RCC 7860 (cell line): ENCODE data around the gene KLK11.

ENCODE experiments used
- DNase-seq: peaks from one replicate; pipeline ENCODE4 v3.0.0-alpha.2; 2015; ENCODE audit warnings: low spot score
- FAIRE-seq: peaks from 2 replicates; lab custom pipeline; 2012; peaks lifted over from hg19 to GRCh38; lab: Jason Lieb, UNC

KLK11 gene

DNA sequence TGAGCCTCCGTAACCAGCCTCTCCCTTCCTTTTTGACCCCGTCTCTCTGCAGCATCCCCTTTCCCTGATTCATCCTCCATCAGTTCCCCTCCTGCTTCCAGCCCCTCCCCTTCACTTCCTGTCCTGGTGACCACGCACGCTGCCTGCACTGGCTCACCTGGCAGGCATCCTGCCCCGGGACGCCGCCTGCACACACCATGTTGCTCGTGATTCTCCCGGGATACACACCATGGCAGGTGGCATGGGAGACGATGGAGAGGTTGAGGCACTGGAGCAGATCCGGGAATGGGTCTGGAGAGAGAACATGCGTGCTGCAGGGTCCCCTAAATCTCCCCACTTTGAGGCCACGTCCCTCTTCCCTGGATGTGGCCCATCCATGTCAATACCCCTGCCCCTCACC lies 4.2 kb upstream of the KLK11 start:
- no peak for DNase-seq
- no peak for FAIRE-seq

DNA sequence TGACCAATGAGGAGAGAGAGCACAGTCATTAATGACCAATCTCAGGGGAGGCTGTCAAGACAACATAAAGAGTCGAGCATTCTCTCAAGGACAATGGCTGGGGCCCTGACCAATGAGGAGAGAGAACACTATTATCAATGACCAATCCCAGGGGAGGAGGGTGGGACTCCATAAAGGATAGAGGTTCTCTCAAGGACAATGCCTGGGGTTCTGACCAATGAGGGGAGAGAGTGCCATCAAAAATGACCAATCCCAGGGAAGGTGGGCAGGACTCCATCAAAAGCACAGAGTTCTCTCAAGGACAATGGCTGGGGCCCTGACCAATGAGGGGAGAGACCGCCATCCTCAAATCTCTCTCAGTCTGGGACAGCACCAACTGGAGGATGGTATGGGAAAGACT lies 3.3 kb upstream of the KLK11 start:
- DNase-seq (no peak), FAIRE-seq (no peak)

DNA sequence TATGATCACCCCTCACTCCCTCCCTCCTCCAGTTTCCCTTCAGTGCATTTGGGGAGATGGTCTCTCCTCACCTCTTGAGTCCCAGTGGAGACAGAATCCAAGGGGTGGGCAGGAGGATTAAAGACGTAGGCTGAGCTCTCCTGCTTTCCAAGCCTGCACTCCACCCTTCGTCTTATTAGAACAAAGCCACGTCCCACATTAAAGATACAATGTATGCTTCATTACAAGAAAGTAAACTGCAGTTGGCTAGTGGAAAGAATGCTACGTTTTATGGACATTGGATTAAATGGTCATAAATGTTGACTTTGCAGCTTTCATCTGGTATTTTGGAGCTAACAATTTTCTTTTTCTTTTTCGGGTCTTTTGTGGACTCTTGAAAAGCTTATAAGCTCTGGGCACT lies 1.5 kb upstream of the KLK11 start:
- FAIRE-seq (no peak), DNase-seq (no peak)

DNA sequence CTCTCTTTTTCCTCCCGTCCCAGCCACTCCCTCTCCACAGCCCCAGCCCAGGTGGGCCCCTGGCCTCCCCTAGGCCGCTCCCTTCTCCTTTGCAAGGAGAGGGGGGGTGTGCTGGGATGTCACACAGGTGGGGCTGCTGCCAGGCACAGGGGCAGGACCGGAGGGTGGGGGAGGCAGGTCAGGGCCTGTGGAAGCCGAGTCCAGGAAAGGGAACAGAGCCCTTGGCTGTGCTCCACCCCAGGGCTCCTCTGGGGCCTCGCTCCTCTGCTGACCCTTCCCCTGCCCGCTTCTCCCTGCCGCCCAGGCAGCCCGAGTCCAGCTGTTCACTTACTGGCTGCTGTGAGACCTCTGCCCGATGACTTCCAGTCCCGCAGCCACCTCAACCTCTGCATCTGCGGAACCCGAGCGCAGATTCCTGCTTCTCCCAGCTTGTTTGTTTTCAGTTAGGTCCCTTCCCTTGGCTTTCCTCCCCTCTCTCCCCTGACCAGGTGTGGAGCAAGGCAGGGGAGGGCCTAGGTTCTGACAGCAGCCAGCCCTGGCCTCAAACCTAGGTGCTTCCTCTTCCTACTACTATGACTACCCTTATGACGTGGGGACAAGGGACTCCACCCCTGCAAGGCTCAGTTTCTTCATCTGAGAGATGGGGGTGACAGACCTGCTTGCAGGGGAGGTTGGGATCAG lies 850 bp upstream of the KLK11 start:
- DNase-seq: no peak
- no peak for FAIRE-seq

DNA sequence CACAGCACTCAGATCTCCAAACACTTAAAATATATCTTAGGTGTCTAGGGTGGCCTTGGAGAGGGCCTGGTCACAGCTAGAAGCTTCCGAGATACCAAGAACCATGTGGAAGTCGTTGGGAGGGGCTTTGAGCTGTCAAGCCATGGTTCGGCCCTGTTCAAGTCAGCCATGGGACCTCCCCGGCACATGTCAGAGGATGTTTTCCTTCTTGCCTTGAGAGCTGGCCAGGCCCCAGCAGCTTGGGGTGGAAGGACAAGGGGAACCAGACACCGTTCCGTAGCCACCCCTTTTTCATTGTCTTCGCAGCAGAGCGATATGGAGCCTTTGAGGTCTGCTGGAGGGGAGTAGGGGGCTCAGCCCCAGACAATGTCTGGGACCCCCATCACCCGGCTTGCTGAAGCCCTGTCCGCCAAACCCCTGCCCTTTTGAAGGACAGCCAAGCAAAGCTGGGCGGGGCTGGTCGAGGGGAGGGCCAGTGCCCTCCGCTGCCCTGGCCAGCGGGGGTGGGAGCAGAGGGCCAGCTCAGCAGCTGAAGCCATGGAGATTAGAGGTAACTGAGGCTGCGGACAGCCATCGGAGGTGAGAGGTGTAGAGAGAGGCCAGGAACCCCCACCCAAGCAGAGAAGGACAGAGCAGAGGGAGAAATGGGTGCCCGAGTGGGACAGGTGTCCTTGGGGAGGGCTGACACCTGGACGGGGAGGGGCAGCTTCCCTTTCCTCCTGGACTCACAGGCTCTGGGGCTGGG lies 435 bp downstream of the KLK11 start:
- FAIRE-seq: no peak

DNA sequence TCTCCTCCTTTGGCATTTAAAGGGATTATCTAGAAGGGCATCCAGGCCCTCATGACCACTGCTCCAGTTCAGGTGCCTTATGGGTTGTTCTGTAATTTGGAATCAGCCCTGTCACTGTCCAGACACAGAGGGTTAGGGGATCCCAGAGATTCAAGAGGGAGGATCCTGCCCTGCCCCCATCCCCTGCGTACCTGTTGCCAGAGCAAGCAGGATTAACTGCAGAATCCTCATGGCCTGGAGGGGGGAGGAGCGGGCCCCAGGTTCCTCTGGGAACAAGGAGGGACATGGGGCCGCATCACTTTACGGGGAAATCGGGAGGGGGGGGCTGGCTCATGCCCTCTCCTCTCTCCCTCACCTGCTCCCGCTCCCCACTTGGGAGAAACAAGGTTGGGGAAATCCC lies 1.0 kb downstream of the KLK11 start:
- FAIRE-seq: no peak
- DNase-seq: no peak

More for the DNA sequence above, 435 bp downstream of the KLK11 start:
- no peak for DNase-seq

DNA sequence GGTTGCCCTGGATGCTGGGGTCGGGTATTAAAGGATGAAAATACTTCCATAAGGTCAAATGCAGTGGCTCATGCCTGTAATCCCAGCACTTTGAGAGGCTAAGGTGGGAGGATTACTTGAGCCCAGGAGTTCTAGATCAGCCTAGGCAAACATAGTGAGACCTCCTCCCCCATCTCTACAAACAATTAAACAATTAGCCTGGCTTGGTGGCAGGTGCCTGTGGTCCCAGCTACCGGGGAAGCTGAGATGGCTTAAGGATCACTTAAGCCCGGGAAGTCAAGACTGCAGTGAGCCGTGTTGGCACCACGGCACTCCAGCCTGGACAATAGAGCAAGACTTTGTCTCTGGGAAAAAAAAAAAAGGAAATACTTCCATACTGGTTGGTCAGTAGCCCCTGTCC lies 1.5 kb downstream of the KLK11 start:
- DNase-seq: no peak
- FAIRE-seq: no peak

DNA sequence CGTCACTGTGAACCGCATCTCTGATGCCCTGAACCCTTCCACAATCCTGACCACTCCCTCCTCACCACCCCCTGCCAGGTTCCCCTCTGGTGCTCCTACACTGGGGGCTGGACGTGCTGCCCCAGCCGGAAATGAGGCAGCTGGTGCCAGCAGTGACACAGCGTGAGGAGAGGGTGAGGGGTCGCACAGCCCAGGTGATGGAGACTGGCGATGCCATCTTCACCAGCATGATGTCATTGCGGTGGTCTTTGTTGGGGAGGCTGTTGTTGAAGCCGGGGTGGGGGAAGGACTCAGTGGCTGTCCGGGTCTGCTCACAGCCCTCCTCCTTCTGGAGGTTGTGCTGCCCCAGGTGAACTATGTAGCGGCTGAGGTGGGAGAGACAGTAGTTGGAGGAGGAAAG lies 2.5 kb downstream of the KLK11 start:
- no peak for DNase-seq
- no peak for FAIRE-seq

DNA sequence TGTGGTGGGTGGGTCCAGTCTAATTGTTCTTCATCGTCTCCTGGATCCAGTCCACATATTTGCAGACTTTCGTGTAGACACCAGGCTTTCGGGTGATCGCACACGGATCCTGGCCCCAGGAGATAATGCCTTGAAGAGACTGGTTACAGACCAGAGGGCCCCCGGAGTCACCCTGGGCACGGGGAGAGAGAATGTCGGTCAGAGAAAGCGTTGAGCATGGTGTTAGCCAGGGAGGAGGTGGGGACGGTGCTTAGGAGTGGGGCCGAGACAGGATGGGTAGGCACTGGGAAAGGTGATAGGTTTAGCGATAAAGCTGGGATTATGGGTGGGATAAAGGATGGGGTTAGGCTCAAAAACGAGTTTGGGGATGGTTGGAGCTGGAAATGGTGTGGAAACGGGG lies 3.9 kb downstream of the KLK11 start:
- DNase-seq (no peak), FAIRE-seq (no peak)

DNA sequence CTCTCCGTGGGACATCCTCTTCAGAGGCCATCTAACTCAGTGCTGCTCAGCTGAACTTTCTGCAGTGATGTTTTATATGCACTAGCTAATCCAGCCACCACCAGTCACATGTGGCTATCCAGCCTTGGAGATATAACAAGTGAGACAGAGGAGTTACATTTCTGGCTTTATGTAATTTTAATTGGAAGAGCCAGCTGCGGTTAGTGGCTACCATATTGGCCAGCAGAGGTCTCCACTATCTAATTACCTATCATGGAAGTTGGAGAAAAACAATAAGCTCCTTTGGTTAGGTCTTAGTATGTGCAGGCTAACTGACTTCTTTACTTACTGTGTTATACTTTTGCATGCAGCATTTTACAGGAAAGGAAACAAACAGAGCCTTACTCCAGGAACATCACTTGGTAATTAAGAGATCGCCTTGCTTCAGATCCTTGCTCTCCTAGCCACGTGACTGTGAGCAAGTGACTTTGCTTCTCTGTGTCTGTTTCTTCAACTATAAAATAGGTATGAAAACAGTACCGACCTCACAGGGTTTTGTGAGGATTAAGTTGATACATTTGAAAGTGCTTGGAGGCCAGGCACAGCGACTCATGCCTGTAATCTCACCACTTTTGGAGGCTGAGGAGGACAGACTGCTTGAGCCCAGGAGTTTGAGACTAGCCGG lies 5.3 kb downstream of the KLK11 start:
- no peak for FAIRE-seq

DNA sequence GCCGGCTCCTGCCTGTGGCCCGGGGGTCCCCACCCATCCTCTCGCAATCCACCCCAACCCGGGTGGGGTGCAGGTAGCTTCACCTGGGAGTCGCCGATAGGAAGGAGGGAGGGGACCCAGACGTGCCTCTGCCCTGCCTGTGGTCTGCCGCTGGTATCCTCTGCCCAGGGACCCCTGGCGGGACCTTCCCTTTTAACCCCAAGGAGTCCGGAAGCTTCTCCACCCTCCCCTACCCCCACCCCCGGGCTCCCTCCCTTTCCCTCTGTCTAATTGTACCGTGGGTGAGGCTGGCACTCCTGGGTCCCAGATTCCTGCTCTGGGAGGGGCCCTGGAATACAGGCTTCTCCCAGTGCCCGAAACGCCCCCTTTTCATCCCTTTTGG lies 6.9 kb downstream of the KLK11 start, which contains the start of gene KLK10:
TSS of gene KLK10 (minus strand) at position 166 of the 382 bp plus-strand sequence. CDS start 579 bp downstream, outside the sequence.
- DNase-seq: no peak
- FAIRE-seq: no peak

More for the DNA sequence above, 5.3 kb downstream of the KLK11 start:
- peak; percentile 9 for DNase-seq

DNA sequence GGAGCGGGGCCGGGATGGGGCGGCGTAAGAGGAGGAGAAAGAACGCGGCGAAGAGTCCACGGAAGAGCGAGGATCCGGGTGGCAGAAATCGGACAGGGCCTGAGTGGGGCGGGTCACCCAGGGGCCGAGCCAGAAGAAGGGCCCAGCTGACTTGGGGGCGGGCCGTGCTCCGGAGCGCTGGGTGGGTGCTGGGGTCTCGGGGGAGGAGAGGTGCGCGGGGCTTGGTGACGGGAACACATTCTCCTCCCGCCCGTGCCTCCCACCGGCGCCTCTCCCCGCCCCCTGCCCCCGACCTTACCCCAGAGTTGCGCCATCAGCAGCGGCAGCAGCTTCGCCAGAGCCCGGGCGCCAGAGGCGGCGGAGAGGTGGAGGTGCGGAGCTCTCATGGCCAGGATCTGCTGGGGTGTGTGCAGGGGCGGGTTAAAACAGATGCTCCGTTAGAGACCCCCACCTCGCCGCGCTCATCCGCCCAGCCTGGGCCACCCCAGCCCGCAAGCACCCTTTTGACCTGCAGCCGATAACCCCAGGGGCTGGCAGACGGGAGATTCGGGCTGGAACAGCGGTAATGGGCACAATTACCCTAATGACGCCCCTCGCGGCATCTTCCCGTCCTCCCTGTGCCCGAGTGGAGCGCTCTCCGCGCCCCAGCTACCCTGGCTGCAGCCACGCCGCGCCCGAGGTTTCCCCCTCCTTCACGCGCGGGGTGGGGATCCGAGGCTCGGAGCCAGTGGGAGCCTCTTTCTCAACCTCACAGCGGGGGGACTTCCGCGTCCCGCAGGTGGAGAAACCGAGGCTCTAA lies 7.5 kb downstream of the KLK11 start:
- no peak for FAIRE-seq
- no peak for DNase-seq

DNA sequence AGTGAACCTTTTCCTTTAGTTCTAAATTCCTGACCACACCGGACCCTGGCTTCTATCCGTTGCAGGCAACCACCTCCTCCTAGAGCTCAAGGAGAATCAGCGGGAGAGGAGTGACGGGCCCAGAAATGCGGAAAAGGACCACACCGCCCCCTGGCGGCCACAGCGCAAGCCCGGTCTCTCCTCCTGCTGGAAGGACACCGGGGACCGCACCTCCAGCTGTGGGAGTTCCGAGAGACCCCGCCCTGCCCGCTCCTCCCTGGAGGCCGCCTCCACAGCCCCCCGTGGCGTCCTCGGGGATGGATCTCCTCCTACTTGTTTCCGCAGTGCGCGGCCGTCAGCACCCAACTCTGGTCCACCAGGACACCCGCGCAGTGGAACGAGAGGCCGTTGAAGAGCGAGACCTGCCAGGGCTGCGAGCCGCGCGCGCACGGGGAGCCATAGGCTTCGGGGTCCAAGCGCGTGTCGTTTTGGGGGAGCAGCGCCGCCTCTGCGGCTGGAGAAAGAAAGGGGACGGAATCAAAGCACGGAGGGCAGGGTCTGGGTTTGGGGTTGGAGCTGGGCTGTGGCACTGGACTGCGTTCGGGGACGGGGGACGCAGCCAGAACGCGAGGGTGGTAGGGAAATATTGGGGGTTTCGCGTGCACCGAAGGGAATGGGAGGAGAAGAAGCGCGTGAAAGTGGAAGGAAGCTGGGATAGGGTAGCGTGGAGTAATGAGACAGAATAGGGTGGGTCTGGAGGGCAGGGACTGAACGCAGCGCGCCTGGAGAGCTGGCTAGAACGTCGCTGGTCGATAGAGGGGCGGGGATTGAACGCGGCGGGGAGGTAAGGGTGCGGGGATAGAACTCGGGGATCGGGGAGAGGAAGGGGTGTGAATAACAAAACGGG lies 9.4 kb downstream of the KLK11 start:
- FAIRE-seq: no peak
- DNase-seq: no peak

DNA sequence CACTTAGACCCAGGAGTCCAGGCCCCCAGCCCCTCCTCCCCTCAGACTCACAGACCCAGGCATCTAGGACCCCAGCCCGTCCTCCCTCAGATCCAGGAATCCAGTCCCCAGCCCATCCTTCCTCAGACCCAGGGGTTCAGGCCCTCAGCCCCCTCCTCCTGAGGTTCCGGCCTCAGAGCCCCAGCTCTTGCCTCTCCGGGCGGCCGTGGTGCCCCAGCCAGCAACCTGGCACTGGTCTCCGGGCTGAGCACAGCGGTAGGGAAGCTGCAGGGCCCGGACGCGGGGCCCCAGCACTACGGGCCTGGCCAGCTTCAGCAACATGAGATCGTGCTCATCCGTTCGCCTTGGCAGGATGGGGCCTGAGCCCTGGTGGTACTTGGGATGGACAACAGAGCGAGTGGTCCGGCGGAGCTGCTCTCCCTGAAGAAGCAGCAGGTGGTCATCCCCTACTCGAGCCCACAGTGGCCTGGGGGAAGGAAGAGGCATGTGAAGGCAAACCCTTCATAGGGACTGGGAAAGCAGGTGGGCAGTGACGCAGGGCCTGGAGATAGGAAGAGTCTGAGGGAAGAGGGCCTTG lies 10.6 kb downstream of the KLK11 start:
- FAIRE-seq: no peak
- no peak for DNase-seq

DNA sequence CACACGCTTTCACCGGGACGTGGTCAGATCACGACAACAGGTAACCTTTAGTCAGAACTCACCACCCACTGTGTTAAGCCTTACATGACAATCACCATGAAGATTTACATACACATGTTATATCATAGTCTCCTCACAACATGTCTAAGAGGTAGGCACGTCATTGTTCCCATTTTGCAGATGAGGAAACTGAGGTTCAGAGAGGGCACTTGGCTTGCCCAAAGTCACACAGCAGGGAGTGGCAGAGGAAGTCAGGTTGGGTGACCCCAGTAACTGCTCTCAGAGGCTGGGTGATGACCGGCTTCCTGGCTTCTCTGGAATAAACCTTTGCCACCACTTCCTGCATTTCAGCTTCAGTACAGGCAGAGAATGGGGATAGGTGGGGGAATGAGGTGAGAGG lies 12.2 kb downstream of the KLK11 start:
- FAIRE-seq: no peak

DNA sequence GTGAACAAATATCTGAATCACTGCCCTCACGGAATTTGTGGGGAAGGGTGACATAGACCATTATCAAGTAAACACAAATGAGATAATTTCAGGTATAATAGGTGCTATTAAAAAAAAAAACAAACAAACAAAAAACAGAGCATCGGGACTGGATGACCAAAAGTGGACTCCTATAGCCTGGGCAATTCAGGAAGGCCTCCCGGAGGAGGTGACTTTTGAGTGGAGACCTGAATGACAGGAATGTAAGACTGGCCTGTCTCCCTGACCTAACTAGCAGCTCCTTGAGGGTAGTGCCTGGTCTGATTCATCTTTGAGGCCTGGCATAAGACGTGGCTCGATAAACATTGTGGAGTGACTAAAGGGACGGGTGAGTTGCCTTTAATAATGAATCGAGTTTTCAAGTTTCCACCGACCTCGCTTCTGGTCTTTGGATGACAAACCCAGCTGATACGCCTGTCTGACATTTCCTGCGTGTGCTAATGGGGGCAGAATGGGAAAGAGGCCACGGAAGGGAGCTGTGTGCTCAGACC lies 13.7 kb downstream of the KLK11 start:
- FAIRE-seq (no peak), DNase-seq (no peak)

More for the DNA sequence above, 12.2 kb downstream of the KLK11 start:
- no peak for DNase-seq

DNA sequence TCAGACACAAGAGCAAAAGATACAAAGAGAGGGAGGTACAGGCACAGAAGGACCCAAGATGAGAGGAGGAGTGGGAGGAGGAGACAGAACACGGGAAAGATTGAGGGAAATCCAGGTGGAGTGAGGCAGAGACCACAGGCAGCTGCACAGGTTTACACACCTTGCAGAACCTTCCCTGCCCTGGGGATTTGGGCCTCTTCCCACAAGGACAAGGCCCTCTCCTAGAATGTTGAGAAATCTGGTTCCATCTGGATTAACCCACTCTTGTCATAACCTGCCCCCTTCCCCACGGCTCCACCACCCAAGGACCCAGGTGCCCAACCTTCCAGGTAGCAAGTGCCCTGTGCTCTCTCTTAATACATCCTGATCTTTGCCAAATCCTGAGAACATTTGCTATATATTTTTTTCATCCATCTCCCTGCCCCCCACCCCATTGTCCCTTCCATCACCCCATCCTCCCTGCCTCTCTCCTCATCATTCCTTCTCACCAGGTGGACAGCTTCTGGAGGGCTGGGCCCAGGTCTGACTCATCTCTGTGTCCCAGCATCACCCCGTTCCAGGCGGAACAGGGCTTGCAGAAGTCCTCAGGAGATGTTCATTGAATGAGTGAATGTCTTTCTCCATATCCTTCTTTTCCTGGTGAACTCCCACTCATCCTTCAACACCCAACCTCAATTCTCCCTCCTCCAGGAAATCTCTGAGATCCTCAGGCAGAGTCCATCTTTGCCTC lies 16.2 kb downstream of the KLK11 start:
- FAIRE-seq (no peak), DNase-seq (no peak)

DNA sequence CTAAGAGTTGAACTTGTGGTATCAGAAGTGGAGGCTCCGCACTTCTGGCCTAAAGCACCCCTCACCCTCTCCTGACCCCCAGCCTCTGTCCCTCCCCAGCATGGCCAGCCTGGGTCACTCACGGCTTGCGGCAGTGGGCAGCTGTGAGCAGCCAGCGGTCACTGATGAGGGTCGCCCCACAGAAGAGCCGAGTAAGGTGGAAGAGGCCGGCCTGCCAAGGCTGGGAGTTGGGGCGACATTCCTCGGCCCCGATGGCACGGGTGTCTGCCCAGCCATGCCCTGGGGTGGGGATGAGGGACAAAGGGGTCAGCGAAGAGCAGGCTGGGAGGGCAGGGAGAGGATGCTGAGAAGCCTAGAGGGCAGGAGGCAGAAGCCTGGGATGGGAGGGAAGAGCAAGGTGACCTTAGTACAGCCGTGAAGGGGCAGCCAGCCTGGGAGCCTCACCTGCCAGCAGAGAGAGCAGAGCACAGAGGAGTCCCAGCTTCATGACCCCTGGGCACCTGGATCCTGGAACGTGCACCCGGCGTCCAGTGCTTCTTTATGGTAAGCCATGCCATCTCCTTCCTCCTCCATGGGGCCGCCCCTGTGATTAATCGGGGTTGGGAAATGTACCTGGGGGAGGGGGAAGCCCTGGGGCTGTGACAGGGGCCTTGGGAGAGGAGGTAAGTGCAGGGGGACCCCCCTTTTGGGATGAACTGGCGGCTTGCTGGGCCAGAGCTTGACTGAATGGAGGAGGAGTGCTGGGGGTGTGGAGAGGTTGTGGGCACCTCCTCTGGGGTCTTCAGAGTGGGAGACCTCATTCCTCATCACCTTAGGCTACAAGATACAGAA lies 17.1 kb downstream of the KLK11 start:
- FAIRE-seq: no peak

More for the DNA sequence above, 17.1 kb downstream of the KLK11 start:
- no peak for DNase-seq
